GM23338 (cell line): Measurements from ENCODE around the gene SRPK2. TPM values are rescaled to one million over a fixed set of nuclear protein-coding genes. Genes with fewer than 3 reads are reported as not detected.
A peak's percentile ranks its signal among the peaks of the same experiment; 100 is the strongest.

Source experiments
- ATAC-seq: fragments of 200-7000 bp; cut with Tn5 transposase; 3 replicates; pipeline ENCODE4 v1.9.1; 2020
- DNase-seq: peaks from one replicate; pipeline ENCODE4 v3.0.0-alpha.2; 2015; ENCODE audit warnings: low spot score
- H2AFZ ChIP-seq: fragments of 200-600 bp; sonication (generic); 2 replicates; pipeline ENCODE4 v1.8.0; 2016; ENCODE audit warnings: antibody characterized with exemption, mild to moderate bottlenecking, moderate library complexity
- H3F3A ChIP-seq: fragments of 200-600 bp; sonication (generic); replicated peaks from 2 replicates; pipeline ENCODE4 v1.8.0; 2017; ENCODE audit warnings: antibody characterized with exemption, mixed run types, low read depth
- H3K27ac ChIP-seq: fragments of 200-600 bp; sonication (generic); 2 replicates; pipeline ENCODE4 v1.6.1; 2016; ENCODE audit warnings: low read depth
- H3K27me3 ChIP-seq: fragments of 200-600 bp; sonication (generic); 2 replicates; pipeline ENCODE4 v1.8.0; 2016; ENCODE audit warnings: mild to moderate bottlenecking, mixed run types, moderate library complexity; ENCODE audit not compliant: insufficient read depth
- H3K36me3 ChIP-seq: fragments of 200-600 bp; sonication (generic); 2 replicates; pipeline ENCODE4 v1.8.0; 2016; ENCODE audit warnings: mild to moderate bottlenecking; ENCODE audit not compliant: insufficient read depth
- H3K4me1 ChIP-seq: fragments of 200-600 bp; sonication (generic); 2 replicates; pipeline ENCODE4 v1.8.0; 2016; ENCODE audit warnings: mild to moderate bottlenecking, moderate library complexity; ENCODE audit not compliant: insufficient read depth
- H3K4me2 ChIP-seq: fragments of 200-600 bp; sonication (generic); 2 replicates; pipeline ENCODE4 v1.7.1; 2017; ENCODE audit warnings: mixed run types
- H3K4me3 ChIP-seq: fragments of 200-600 bp; sonication (generic); 2 replicates; pipeline ENCODE4 v1.6.1; 2016; ENCODE audit warnings: mixed run types
- H3K79me2 ChIP-seq: fragments of 200-600 bp; sonication (generic); replicated peaks from 2 replicates; pipeline ENCODE4 v1.8.0; 2017; ENCODE audit warnings: mild to moderate bottlenecking; ENCODE audit not compliant: insufficient read depth
- H3K9me2 ChIP-seq: fragments of 200-600 bp; sonication (generic); 2 replicates; pipeline ENCODE4 v1.8.0; 2017; ENCODE audit not compliant: insufficient read depth
- H4K20me1 ChIP-seq: fragments of 200-600 bp; sonication (generic); replicated peaks from 2 replicates; pipeline ENCODE4 v1.8.0; 2017; ENCODE audit warnings: mild to moderate bottlenecking; ENCODE audit not compliant: insufficient read depth
- H3K27ac Mint-ChIP-seq: 2 replicates; pipeline ENCODE4 v1.8.0; 2020; ENCODE audit warnings: inconsistent platforms, mild to moderate bottlenecking, moderate library complexity, mixed read lengths
- H3K27me3 Mint-ChIP-seq: 3 replicates; pipeline ENCODE4 v1.8.0; 2022; ENCODE audit warnings: low read depth, mild to moderate bottlenecking, moderate library complexity, mixed read lengths, inconsistent platforms; ENCODE audit not compliant: insufficient read depth, poor library complexity
- H3K36me3 Mint-ChIP-seq: 3 replicates; pipeline ENCODE4 v1.8.0; 2021; ENCODE audit warnings: low read depth, mild to moderate bottlenecking, inconsistent platforms, moderate library complexity, mixed read lengths
- H3K4me1 Mint-ChIP-seq: 3 replicates; pipeline ENCODE4 v1.8.0; 2020; ENCODE audit warnings: mild to moderate bottlenecking, inconsistent platforms, mixed read lengths
- H3K4me3 Mint-ChIP-seq: 3 replicates; pipeline ENCODE4 v1.8.0; 2021; ENCODE audit warnings: moderate library complexity, mild to moderate bottlenecking, inconsistent platforms, mixed read lengths
- H3K9me3 Mint-ChIP-seq: 3 replicates; pipeline ENCODE4 v1.8.0; 2020; ENCODE audit warnings: moderate library complexity, mild to moderate bottlenecking, inconsistent platforms, mixed read lengths
- CREB1 ChIP-seq: fragments of 250-450 bp; sonication (Bioruptor Pico); IDR thresholded peaks from 2 replicates; pipeline ENCODE4 v1.5.0; 2020; ENCODE audit warnings: low read depth, mild to moderate bottlenecking, moderate library complexity
- CTCF ChIP-seq, 2 experiments: fragments of 200-600 bp in 1 of 2; sonication (generic) in 1 of 2; conservative IDR thresholded peaks; 2 replicates each; pipeline versions ENCODE4 v1.5.1 to v1.6.1; 2016 to 2017; ENCODE audit warnings: antibody characterized with exemption in 2 of 2, low read depth in 2 of 2, mild to moderate bottlenecking in 2 of 2, moderate library complexity in 1 of 2
- ETS1 ChIP-seq: IDR thresholded peaks from 2 replicates; pipeline ENCODE4 v1.6.1; 2016; ENCODE audit warnings: antibody characterized with exemption
- EZH2 ChIP-seq: fragments of 200-600 bp; sonication (generic); IDR thresholded peaks from one replicate; pipeline ENCODE4 v1.8.0; 2017; ENCODE audit warnings: antibody characterized with exemption, mild to moderate bottlenecking, low read depth; ENCODE audit not compliant: unreplicated experiment
- EZH2phosphoT487 ChIP-seq: fragments of 200-600 bp; sonication (generic); IDR thresholded peaks from one replicate; pipeline ENCODE4 v1.8.1; 2018; ENCODE audit warnings: antibody characterized with exemption; ENCODE audit not compliant: unreplicated experiment
- JUNB ChIP-seq: IDR thresholded peaks from one replicate; pipeline ENCODE4 v1.6.1; 2016; ENCODE audit warnings: antibody characterized with exemption; ENCODE audit not compliant: unreplicated experiment
- REST ChIP-seq: IDR thresholded peaks from one replicate; pipeline ENCODE4 v1.6.1; 2018; ENCODE audit warnings: antibody characterized with exemption; ENCODE audit not compliant: unreplicated experiment
- STAT1 ChIP-seq: IDR thresholded peaks from one replicate; pipeline ENCODE4 v1.6.1; 2016; ENCODE audit warnings: antibody characterized with exemption; ENCODE audit not compliant: unreplicated experiment
- ZNF114 ChIP-seq: fragments of 250-450 bp; sonication (Bioruptor Pico); IDR thresholded peaks from 2 replicates; pipeline ENCODE4 v1.5.0; 2020; ENCODE audit warnings: mild to moderate bottlenecking, moderate library complexity
- ZNF331 ChIP-seq: fragments of 250-450 bp; sonication (Bioruptor Pico); IDR thresholded peaks from 2 replicates; pipeline ENCODE4 v1.5.0; 2020; ENCODE audit warnings: low read depth, mild to moderate bottlenecking, moderate library complexity
- polyA plus RNA-seq: library from polyadenylated mRNA; unstranded; fragments of >200 nt; fragmentation: Nextera tagmentation; extraction: Ambion mirVana; gene quantifications from 2 replicates; pipeline ENCODE4 v1.2.1, GENCODE V29; 2016
- total RNA-seq: library from RNA; depleted of rRNA; stranded (reverse); fragments of >200 nt; shearing (Covaris generic); gene quantifications from 2 replicates; pipeline ENCODE4 v1.2.3, GENCODE V29; 2014

The SRPK2 gene
- total and polyA plus RNA-seq, 2 experiments from 2014 or later = 66.3 to 91.5 TPM

- DNase-seq (no peak), ATAC-seq (no peak)
- H3K36me3 Mint-ChIP-seq = no peaks in the 10 kb centered on the region
- H4K20me1 ChIP-seq = no peaks in the 10 kb centered on the region
- H3K4me3 ChIP-seq = no peak overlapping the region
- peaks cover 4% of the 10 kb centered on the region; the same call in 1 of the 3 replicates for H3K4me1 Mint-ChIP-seq
- no peak overlapping the region for H3K27ac Mint-ChIP-seq
- H2AFZ ChIP-seq = no peak overlapping the region
- no peak overlapping the region for H3K27ac ChIP-seq
- H3K4me1 ChIP-seq = 0 out of 2 replicates have a peak, but pooled peaks cover 5% of the 10 kb centered on the region
- H3K27me3 ChIP-seq = no peaks in the 10 kb centered on the region
- H3K79me2 ChIP-seq = no peaks in the 10 kb centered on the region
- H3K4me3 Mint-ChIP-seq = no peak overlapping the region
- H3F3A ChIP-seq = no peaks in the 10 kb centered on the region
- H3K4me2 ChIP-seq = no peak overlapping the region
- H3K9me3 Mint-ChIP-seq = no peaks in the 10 kb centered on the region; the same call in 2 of the 3 replicates
- H3K36me3 ChIP-seq = no peaks in the 10 kb centered on the region
- no peak for TF ChIP-seq ZNF331
- no peak for TF ChIP-seq EZH2
- no peak for TF ChIP-seq ZNF114 (CRISPR knock-in tag)
- TF ChIP-seq EZH2phosphoT487 = no peak
- no peak for TF ChIP-seq CREB1
- no peak for TF ChIP-seq CTCF (conservative IDR thresholded peaks at IDR 0.05; ENCODE audit: low read depth in 2 of 2)
- TF ChIP-seq ETS1 = no peak
- H3K9me2 ChIP-seq = no peaks in the 10 kb centered on the region
- peaks cover 3% of the 10 kb centered on the region for H3K27me3 Mint-ChIP-seq
Measured at GRCh38 chr7:105403128-105403527, 14.4 kb upstream of the SRPK2 start.

- no peaks in the 10 kb centered on the region for H3K36me3 ChIP-seq
- no peak overlapping the region for H3K4me3 ChIP-seq
- no peaks in the 10 kb centered on the region; the same call in 2 of the 3 replicates for H3K9me3 Mint-ChIP-seq
- no peak for ATAC-seq
- H2AFZ ChIP-seq = peak overlapping the region; percentile 97; the same call in 1 of the 2 replicates
- H3K27ac ChIP-seq = peak overlapping the region; percentile 73; the same call in 1 of the 2 replicates
- no peak overlapping the region for H3K27ac Mint-ChIP-seq
- H3K4me3 Mint-ChIP-seq = no peak overlapping the region
- no peaks in the 10 kb centered on the region for H3K27me3 ChIP-seq
- peaks cover 4% of the 10 kb centered on the region; the same call in 1 of the 3 replicates for H3K4me1 Mint-ChIP-seq
- H3K4me1 ChIP-seq = 0 out of 2 replicates have a peak, but pooled peaks cover 5% of the 10 kb centered on the region
- no peak overlapping the region for H3K4me2 ChIP-seq
- no peaks in the 10 kb centered on the region for H3K9me2 ChIP-seq
- H3K36me3 Mint-ChIP-seq = no peaks in the 10 kb centered on the region
- no peaks in the 10 kb centered on the region for H3K79me2 ChIP-seq
- H3K27me3 Mint-ChIP-seq = peaks cover 3% of the 10 kb centered on the region
- H4K20me1 ChIP-seq = no peaks in the 10 kb centered on the region
- no peak for DNase-seq
- H3F3A ChIP-seq = no peaks in the 10 kb centered on the region
- TF ChIP-seq EZH2phosphoT487 (no peak), REST (no peak), ZNF331 (no peak), STAT1 (no peak), EZH2 (no peak), ETS1 (no peak), JUNB (no peak)
Measured at GRCh38 chr7:105402221-105403095, 13.7 kb upstream of the SRPK2 start.
